ENCODE results near the gene OR4D11.
"Not testable (repeated sequence)": the region's sequence is repeated elsewhere in the genome, so short reads cannot be mapped to it uniquely, and the experiment has no call there.

OR4D11 gene

GRCh38 chr11:59542142-59542810 lies 38.9 kb downstream of the OR4D11 start:
- no peaks in the 10 kb centered on the region for H3K9me3 Mint-ChIP-seq
- H3K27ac Mint-ChIP-seq = no peak overlapping the region
- H3K27me3 Mint-ChIP-seq = no peaks in the 10 kb centered on the region
- H3K36me3 Mint-ChIP-seq = no peaks in the 10 kb centered on the region
- H3K4me3 Mint-ChIP-seq = no peak overlapping the region
- peaks cover 8% of the 10 kb centered on the region for H3K4me1 Mint-ChIP-seq

GRCh38 chr11:59543713-59544112 lies 40.3 kb downstream of the OR4D11 start:
- not testable (repeated sequence) for H3K36me3 Mint-ChIP-seq, H3K27ac Mint-ChIP-seq, H3K9me3 Mint-ChIP-seq, H3K27me3 Mint-ChIP-seq, H3K4me1 Mint-ChIP-seq, H3K4me3 Mint-ChIP-seq

GRCh38 chr11:59544869-59545178 lies 41.4 kb downstream of the OR4D11 start:
- no peaks in the 10 kb centered on the region for H3K9me3 Mint-ChIP-seq
- peaks cover 9% of the 10 kb centered on the region for H3K4me1 Mint-ChIP-seq
- H3K4me3 Mint-ChIP-seq = no peak overlapping the region
- H3K27ac Mint-ChIP-seq = no peak overlapping the region
- no peaks in the 10 kb centered on the region for H3K27me3 Mint-ChIP-seq
- no peaks in the 10 kb centered on the region for H3K36me3 Mint-ChIP-seq

- Mint-ChIP-seq H3K4me3 (no peak overlapping the region), H3K27ac (no peak overlapping the region), H3K27me3 (no peaks in the 10 kb centered on the region), H3K4me1 (peaks cover 14% of the 10 kb centered on the region), H3K36me3 (no peaks in the 10 kb centered on the region), H3K9me3 (no peaks in the 10 kb centered on the region)
These were observed 42.0 kb downstream of the OR4D11 start for GRCh38 chr11:59545179-59546020.

GRCh38 chr11:59547605-59548308 lies 44.4 kb downstream of the OR4D11 start:
- H3K27ac Mint-ChIP-seq, H3K27me3 Mint-ChIP-seq, H3K4me3 Mint-ChIP-seq, H3K36me3 Mint-ChIP-seq, H3K9me3 Mint-ChIP-seq: not testable (repeated sequence)
- H3K4me1 Mint-ChIP-seq = peaks cover 31% of the 10 kb centered on the region

- Mint-ChIP-seq H3K27ac (no peak overlapping the region), H3K4me3 (no peak overlapping the region), H3K36me3 (peaks cover 3% of the 10 kb centered on the region), H3K4me1 (peaks cover 31% of the 10 kb centered on the region), H3K9me3 (no peaks in the 10 kb centered on the region), H3K27me3 (peaks cover 3% of the 10 kb centered on the region)
These were observed 44.9 kb downstream of the OR4D11 start for GRCh38 chr11:59548309-59548656.

- H3K9me3 Mint-ChIP-seq = no peaks in the 10 kb centered on the region
- H3K36me3 Mint-ChIP-seq = peaks cover 3% of the 10 kb centered on the region
- peak overlapping the region; percentile 99 for H3K27ac Mint-ChIP-seq
- peak overlapping the region; percentile 93 for H3K4me3 Mint-ChIP-seq
- peaks cover 3% of the 10 kb centered on the region for H3K27me3 Mint-ChIP-seq
- peaks cover 32% of the 10 kb centered on the region for H3K4me1 Mint-ChIP-seq
These were observed 47.0 kb downstream of the OR4D11 start for GRCh38 chr11:59550368-59550841.

- Mint-ChIP-seq H3K36me3 (peaks cover 3% of the 10 kb centered on the region), H3K4me3 (peak overlapping the region; percentile 93), H3K4me1 (peaks cover 38% of the 10 kb centered on the region), H3K9me3 (no peaks in the 10 kb centered on the region), H3K27ac (peak overlapping the region; percentile 99), H3K27me3 (peaks cover 3% of the 10 kb centered on the region)
These were observed 47.7 kb downstream of the OR4D11 start for GRCh38 chr11:59550842-59551658.

GRCh38 chr11:59551659-59552521 lies 48.5 kb downstream of the OR4D11 start:
- Mint-ChIP-seq H3K27me3 (peaks cover 3% of the 10 kb centered on the region), H3K27ac (peak overlapping the region; percentile 99), H3K4me3 (peak overlapping the region; percentile 93), H3K36me3 (peaks cover 3% of the 10 kb centered on the region), H3K9me3 (no peaks in the 10 kb centered on the region), H3K4me1 (peaks cover 46% of the 10 kb centered on the region)

GRCh38 chr11:59552844-59553243 lies 49.5 kb downstream of the OR4D11 start:
- peak overlapping the region; percentile 5 for H3K4me3 Mint-ChIP-seq
- H3K36me3 Mint-ChIP-seq = peaks cover 3% of the 10 kb centered on the region
- no peaks in the 10 kb centered on the region for H3K9me3 Mint-ChIP-seq
- H3K4me1 Mint-ChIP-seq = peaks cover 51% of the 10 kb centered on the region
- no peak overlapping the region for H3K27ac Mint-ChIP-seq
- H3K27me3 Mint-ChIP-seq = peaks cover 3% of the 10 kb centered on the region

GRCh38 chr11:59553323-59553722 lies 49.9 kb downstream of the OR4D11 start:
- Mint-ChIP-seq H3K9me3 (no peaks in the 10 kb centered on the region), H3K27me3 (peaks cover 3% of the 10 kb centered on the region), H3K36me3 (peaks cover 3% of the 10 kb centered on the region), H3K4me1 (peaks cover 51% of the 10 kb centered on the region), H3K27ac (no peak overlapping the region), H3K4me3 (no peak overlapping the region)

Data from activated naive CD4-positive, alpha-beta T cell treated with anti-CD3 and anti-CD28 coated beads, Interleukin-2, amount 50 U/mL, for 24 hours (primary cell).